GM10266 (cell line): ENCODE data around the gene UNK.

Experiments used
- DNase-seq: peaks from one replicate; pipeline ENCODE4 v3.0.0; 2012; ENCODE audit errors: extremely low spot score
- TF ChIP-seq, protein P1 (sequence below): IDR thresholded peaks from 2 replicates; pipeline ENCODE4 v1.5.1; 2012; ENCODE audit warnings: mild to moderate bottlenecking, low read depth; ENCODE audit not compliant: control insufficient read depth, insufficient read depth; ENCODE audit errors: missing control alignments

UNK gene

DNA sequence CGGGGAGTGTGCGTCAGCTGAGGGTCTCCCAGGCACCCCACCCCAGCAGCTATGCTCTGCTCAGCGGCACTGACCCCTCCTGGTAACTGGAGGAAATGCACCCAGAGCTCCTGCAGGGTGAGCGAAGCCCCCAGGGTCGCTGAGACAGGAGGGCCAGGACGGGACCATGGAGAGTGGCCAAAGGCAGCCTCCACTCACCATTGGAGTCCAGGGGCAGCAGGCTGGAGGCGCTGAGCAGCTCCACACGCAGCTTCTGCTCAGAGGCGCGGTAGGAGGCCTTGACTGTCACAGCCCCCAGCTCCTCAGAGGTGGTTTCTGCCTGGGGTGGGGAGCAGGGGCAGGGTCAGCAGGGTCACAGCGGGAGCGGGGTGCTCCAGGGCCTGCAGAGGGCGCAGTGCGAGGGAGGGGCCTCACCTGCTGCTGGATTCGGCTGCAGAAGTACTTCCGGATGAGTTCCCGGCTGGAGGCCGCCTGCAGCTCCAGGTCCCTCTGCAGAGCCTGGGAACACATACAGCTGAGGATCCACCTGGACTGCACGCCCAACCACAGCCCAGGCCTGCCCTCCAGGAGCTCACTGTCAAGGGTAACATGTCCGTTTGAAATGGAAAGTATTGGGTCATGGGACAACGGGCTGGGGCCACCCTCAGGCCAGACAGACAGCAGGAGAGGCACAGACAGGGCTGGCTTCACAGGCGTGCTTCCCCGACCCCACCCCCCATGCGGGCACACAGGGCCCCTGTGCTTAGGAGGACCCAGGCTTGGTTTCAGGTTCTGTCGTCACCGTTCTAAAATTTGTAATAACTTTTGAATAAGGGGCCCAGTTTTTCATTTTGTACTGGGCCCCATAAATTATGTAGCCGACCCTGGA lies 45.8 kb downstream of the UNK start:
- TF ChIP-seq, protein P1, sequence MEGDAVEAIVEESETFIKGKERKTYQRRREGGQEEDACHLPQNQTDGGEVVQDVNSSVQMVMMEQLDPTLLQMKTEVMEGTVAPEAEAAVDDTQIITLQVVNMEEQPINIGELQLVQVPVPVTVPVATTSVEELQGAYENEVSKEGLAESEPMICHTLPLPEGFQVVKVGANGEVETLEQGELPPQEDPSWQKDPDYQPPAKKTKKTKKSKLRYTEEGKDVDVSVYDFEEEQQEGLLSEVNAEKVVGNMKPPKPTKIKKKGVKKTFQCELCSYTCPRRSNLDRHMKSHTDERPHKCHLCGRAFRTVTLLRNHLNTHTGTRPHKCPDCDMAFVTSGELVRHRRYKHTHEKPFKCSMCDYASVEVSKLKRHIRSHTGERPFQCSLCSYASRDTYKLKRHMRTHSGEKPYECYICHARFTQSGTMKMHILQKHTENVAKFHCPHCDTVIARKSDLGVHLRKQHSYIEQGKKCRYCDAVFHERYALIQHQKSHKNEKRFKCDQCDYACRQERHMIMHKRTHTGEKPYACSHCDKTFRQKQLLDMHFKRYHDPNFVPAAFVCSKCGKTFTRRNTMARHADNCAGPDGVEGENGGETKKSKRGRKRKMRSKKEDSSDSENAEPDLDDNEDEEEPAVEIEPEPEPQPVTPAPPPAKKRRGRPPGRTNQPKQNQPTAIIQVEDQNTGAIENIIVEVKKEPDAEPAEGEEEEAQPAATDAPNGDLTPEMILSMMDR, result peak; percentile 59
- DNase-seq, result peak; percentile 65

DNA sequence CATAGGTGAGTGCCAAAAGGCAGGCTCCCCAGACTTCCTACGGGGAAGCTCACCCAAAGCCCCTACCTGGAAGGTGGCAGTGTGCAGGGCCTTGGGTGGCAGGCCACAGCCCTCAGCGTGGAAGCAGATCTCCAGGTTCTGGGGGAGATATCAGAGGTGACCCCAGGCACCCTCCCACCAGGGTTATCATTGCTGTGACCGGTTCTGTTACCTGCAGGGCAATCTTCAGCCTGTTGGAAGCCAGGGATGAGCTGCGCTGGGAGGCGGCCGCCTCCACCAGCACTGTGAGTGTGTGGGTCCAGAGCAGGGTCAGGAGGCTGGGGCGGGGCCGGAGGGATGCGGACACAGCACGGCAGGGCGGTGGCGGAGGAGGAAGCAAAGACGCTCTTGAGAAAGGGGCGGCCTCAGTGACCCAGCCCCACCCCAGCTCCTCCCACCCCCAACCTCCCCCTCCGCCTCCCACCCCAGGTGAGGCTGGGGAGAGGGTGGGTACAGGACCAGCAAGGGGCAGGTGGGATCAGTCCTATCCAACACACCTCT lies 46.5 kb downstream of the UNK start:
- TF ChIP-seq, protein P1, result no peak
- DNase-seq, result no peak

DNA sequence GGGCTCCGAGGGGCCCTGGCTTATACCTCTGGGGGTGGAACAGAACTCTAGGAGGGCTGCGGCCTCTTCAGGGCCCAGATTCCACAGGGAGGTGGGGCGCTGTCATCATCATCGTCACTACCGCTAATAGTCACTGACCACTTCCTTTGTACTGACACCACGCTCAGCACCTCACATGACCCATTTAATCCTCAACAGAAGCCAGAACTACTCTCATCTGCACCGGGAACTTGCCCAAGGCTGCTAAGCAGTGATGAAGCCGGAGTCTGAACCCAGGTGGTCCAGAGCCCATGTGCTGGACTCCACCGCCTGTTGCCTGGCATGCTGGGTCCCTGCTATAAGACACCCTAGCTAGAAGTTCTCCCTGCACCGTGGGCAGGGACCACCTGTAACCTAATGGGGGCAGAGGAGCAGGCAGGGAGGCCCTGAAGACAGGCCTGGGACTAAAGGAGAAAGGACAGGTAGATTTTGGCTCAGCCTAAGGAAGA lies 47.6 kb downstream of the UNK start:
- DNase-seq, result peak; percentile 40
- TF ChIP-seq, protein P1, result no peak

DNA sequence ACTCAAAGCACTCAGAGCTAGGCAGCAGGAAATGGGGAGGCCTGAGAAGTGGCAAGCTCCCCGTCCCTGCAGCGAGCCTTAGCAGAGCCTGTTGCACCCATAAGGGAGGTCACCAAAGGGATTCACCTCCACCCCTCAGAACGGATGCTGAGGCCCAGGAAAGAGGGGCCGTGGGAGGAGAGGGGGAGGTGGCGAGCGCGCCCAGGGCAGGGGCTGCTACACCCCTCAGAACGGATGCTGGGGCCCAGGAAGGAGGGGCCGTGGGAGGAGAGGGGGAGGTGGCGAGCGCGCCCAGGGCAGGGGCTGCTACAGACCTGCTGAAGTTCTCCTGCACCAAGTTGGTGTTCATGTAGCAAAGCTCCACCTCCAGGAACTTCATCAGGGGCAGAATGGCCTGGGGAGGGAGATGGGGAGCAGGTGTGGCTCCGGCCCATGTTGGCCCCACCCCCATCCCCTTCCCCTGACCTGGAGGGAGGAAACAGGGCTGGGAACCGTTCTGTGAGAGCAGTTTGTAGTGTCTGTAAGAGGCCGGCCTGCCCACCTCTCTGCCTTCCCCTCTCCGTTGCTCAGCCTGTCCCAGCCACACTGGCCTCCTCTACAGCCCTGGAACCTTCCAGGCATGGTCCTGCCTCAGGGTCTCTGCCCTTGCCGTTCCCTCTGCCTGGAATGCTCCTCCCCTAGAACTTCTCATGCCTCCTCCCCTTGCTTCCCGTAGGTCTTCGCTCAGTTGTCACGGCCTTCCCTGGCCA lies 48.2 kb downstream of the UNK start:
- DNase-seq, result peak; percentile 52
- TF ChIP-seq, protein P1, result no peak

DNA sequence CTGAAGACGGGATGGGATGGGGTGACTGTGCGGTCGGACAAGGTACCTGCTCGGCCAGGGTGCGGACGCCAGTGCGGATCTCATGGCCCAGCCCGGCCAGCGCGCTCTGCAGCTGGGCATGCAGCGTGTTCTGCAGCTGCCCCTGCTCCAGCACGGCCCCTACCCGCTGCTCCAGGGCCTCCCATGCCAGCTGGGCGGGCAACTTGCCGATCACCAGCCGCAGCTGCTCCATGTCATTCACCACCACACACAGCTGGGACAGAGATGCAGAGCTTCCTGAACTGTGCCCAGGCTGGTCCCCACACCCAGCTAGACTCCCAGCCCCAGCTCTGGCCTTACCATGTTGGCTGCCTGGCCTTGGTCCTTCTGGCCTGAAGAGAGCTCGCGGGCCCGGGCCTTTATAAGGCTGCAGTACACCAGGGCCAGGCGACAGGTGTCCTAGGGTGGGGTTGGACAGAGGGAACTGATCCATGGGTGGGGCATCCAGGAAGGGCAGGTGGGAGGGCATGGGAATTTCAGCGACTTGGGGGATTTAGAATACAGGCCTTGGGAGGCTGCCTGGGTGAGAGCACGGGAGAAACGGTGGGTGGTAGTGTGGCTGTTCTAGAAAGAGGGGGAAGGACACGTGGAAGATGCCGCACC lies 49.8 kb downstream of the UNK start:
- TF ChIP-seq, protein P1, result no peak
- no peak for DNase-seq

DNA sequence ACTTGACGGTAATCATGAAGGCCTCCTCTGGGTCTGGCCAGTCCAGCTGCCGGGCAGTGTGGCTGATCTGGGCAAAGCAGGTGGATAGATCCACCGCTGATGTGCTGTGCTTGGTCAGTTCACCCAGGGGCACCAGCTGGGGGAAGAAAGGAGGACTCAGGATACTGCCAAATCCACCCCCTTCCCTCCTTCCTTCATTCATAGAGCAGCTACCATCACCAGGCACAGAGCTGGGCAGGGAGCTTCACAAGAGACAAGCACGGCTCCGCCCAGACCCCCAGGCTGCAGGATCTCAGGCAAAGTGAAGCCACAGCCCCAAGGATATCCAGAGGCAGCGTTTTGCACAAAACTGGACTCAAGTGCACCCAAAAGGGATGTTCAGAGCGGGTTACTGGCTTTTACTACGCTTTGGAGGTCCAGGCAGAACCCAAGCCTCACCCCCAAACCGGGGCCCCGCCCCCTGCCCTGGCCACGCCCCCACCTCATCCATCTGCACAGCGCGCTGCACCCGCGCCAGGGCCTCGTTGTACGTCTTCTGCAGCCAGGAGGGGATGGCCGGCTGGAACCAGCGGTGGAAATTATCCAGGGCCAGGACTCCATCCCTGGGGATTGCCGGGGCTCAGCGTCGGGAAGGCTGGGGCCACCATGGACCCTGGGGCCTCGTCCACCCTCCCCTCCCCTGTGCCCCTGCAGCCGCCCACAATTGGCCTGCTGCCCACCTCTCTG lies 50.5 kb downstream of the UNK start:
- TF ChIP-seq, protein P1, result no peak
- no peak for DNase-seq
